NCI-H1092 (cell line): ENCODE results near the gene ADAMTS12.

Experiments used
- DNase-seq: peaks from one replicate; lab custom pipeline; 2025; lab: John Stamatoyannopoulos, UW

Gene ADAMTS12

GRCh38 chr5:33712664-33713063 is 179.1 kb downstream of the ADAMTS12 start:
- no peak for DNase-seq

DNA sequence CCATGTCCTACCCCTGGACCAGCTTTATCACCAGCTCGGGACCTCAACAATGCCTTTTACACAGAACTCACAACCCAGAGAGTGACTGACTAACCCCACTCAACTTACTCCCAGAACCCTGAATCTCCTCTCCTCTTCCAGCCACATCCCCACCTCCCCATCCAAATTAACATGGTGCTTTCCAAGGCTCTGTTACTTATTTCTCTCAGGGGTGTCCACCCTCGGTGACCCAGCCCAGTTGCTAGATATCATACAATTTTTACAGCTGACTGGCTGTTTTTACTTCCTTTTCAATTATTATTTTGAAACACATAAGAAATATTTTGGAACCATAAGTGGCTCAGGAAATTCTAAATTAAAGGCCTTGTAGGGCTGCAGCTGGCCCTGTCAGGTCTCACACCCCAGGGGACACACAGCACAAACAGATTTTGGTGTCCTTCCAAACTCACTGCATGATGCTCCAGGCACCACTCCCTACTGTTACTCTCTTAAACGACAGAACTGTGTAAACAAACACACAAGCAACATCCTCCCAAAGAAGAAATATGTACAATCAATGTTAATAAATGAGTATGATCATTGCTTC is 180.6 kb downstream of the ADAMTS12 start:
- no peak for DNase-seq

DNA sequence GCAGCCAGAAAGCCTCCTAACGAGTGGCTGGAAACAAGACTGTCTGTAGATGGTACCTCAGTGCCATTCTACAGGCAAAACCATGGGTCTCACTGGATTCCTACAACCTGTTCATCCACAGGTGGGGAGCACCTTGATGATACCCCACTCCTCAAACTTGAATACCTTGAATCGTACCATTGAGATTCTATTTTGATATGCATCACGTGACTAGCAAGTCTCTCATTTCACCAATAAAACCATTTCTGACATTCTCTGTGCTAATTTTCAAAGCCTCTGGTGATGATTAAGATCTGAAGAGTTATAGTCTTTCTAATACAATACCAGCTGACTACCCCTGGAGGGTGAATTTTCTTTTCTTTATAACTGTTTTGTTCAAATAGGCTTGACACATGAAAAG is 188.9 kb downstream of the ADAMTS12 start:
- no peak for DNase-seq

GRCh38 chr5:33701951-33702350 is 189.8 kb downstream of the ADAMTS12 start:
- no peak for DNase-seq

- DNase-seq = no peak
Observed at GRCh38 chr5:33701251-33701650, 190.5 kb downstream of the ADAMTS12 start.

- no peak for DNase-seq
Observed at GRCh38 chr5:33696411-33696810, 195.4 kb downstream of the ADAMTS12 start.

- no peak for DNase-seq
Observed at GRCh38 chr5:33692980-33693379, 198.8 kb downstream of the ADAMTS12 start.

DNA sequence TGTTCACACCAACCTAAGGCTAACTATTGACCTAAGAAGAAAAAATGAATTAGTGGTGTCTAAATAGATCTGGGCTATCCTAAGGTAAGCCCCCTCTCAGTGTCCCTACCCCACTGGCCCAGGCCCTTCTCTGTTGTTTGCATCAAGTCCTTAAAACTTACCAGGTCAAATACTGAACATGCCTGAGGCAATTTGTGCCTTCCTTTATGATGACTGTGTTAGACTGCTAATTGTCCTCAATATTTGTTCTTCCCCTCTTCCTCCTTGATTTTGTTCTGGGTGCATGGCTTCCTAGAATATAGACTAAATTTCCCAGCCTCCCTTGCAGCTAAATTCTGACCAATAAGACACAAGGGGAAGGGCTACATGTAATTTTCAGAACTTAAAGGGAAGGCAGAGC is 199.9 kb downstream of the ADAMTS12 start:
- DNase-seq = no peak

DNA sequence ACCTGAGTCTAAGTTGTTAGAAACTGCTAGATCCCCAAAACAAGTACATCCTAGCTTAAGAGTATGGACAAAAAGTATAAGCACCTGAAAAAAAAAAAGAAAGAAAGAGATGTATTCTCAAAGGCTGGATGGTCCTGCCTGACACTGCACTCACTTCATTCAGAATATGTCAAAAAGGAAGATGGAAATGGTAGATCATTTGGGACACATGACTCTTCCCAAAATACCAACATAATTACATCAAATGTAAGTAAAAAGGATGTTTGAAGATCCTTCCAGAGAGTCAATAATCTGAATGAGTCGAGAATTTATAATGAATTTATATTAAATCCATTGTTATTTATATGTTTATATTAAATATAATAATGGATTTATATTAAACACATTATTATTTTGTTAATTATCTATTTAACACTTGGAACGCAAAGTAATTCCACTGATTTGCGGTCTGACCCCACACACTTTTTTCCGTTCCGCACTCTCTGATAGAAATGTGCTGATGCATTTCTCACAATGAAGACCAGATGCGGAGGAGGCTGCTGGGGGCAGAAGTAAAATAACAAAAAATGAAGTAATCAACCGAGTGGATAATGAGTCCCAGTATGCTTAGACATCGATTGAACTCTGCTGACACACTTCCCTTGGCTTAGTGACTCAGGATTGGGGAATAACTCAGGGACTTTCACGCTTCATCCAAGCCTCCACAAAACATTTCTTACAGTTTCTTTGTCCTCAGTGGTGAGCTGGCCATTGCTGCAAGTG is 201.2 kb downstream of the ADAMTS12 start:
- DNase-seq = no peak

DNA sequence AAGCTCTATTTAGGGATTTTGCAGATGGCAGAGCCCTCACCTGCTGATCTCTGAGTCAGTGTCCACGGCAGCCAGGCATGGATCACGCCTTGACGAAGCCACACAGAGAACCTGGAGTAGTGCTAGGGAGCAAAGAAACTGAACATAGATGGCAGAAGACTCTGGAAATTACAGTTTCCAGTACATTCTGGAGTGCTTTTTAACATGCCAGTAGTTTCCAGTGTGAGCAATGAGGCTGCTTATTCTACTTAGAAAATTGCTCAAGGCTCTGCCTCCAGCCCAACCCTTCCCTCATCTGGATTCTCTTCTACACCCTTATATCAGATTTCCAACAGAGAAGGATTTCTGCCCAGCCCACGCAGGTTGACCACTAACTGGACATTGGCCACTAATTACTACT is 203.3 kb downstream of the ADAMTS12 start:
- no peak for DNase-seq

DNA sequence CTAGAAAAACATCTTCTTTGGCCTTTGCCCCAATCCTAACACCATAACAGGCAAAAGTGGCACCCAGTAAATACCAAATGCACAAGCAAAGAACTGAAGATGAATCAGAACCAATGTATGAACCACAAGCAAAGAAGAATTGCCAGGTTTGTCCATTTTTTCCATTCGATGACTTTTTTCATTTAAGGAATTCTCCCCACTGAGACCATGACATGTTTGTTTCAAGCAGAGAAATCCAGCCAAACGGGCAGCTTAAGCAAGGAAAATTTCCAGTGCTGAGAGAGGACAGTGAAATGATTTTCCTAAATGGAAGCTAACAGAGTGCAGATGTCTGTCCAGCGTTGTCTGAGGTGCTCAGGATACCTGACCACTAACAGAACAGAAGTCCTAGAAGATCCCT is 203.7 kb downstream of the ADAMTS12 start:
- DNase-seq = no peak

DNA sequence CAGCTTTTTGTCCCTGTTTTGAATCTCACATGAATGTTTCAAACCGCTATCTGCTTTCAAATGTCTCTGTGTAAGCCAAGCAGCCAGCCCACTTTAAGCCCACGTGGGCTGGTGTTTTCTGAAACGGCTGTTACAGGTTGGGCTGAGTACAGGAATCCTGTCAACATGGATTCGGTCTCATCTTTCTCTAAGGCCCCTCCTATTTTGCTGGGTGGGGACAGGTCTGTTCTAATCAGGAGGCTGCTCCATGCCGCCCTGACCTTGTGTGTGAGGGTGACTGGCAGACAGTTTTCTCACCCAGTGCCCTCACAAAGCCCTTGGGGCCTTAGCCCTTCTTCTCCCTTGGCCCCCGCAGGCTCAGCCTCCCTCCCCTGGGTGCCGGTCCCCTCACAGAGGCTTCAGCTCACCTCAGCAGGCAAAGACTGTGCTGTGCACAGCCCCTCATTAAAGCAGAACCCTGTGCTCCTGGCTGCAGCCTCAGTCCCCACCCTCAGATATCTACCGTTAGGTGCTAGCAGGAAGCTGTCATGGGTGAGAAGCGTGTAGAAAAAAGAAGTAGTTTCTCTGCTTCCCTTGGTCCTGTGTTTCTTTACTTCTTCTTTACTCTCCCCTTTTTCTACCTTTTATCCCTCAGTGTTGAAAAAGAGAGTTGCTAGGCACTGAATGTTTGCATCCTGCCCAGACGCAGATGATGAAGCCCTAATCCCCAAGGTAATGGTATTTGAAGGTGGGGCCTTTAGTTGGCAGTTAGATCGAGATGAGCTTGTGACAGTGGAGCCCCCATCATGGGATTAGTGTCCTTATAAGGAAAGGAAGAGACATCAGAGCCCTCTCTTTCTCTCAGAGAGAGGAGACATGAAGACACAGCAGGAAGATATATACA is 205.7 kb downstream of the ADAMTS12 start:
- DNase-seq = no peak

- no peak for DNase-seq
Observed at GRCh38 chr5:33684496-33685159, 207.2 kb downstream of the ADAMTS12 start.

DNA sequence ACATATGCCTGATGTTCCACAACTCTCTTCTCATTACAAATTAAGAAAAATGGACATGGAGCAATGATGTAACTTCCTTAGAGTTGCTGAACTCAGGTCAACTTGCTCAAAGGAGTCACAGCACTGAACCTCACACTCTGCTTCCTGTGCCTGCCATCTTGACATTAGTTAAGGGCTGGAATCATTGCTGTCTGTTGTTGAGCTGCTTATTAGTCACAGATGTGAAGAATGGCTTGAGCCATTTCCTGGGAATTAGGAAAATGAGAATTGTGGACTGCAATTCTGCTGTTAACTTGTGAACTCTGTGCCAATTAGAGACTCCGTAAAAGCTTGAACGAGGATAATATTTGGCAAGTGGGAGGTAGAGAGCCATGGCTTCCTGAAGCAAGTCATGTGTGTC is 212.0 kb downstream of the ADAMTS12 start:
- no peak for DNase-seq

DNA sequence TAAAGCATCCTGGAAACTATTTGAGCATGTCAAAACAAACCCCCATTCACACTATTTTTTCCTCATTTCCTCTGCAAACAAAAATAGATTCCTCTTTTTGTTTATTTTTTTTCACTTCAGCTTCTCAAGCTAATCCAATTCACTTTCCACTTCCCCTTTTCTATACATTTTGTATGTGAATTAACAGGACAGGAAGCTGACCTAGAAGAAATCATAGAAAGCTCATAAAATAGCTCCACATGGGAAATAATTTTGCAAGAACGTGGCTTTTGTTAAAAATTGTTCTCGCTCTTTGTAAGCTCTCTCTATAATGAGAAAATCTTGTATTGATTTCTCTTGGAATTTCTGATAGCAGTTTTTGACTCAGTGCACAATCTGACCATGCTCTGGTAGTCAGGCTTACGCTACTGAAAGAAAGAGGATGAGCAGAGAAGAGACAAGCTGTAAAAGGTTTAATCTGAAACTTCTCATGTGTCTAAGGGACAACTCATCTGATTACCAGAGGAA is 215.8 kb downstream of the ADAMTS12 start:
- DNase-seq = no peak

GRCh38 chr5:33671700-33672291 is 220.0 kb downstream of the ADAMTS12 start:
- DNase-seq = no peak

GRCh38 chr5:33662722-33663427 is 228.9 kb downstream of the ADAMTS12 start:
- DNase-seq = no peak

DNA sequence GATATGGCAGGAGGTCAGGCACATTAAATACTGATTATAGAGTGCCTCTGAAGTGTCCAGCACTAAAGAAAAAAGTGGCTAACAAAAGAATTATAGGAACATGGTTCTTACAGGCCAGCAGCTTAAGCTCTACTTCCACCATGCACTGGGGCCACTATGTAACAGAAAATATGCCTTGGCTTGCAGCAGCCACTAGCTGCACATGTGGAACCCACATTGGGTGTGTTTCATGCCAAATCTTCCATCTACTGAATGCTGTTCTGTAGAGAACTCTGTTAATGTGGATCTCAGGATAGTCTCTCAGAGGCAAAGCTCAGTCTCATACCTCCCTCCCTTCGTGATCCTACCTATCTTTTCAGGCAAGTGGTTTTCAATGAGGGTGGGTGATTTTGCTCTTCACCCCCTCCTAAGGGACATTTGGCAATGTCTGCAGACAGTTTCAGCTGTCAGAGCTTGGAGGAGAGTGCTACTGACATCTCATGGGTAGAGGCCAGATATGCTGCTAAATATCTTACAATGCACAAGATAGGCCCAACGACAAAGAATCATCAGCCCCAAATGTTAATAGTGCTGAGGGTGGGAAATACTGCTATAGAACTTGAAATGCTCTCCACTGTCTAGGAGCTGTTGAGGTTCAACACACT is 232.1 kb downstream of the ADAMTS12 start:
- no peak for DNase-seq

DNA sequence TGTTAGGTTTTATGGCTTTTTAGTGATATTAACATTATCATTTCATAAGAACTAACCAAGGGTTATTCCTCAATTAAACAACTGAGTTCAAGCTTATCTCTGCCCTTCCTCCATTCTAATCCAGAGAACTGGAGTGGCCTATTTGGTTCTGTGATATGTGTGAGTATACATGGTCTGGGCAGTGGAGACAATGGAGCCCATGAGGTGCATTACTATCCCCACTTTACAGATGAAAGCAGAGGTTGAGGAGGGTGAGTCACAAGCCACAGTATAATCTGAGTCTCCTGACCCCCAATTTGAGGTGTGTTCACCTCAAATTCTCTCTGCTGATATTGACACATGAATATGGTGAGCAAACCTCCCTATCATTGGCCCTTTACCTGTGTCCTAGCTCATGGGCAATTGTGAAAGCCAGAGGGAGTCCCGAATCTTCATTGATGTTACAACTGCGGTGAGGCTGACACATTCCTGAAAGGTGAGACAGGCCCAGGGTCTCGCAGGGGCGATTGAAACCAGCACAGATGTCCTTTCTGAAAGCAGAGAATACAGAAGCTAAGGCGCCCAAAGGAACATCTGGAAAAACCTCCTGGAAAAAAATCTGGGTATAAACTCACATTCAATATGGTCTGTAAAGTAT is 233.9 kb downstream of the ADAMTS12 start:
- DNase-seq = no peak

DNA sequence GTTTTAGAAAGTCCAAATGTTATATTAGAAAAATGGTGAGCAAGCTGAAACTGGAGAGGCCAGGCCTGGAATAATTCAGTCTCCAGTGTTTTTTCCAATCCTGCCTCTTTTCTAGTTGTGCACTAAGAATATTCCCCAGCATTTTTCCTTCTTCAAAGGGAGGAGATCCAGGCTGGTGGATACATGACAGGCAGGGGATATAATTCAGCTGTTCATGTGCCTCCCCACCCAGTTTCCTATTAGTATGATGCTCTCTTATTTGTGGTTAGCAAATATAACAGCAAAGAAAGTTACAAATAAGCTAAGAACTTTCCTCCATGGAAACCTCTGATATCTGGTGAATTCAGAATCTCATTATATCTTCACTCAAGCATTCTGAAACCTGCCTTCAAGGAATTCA is 234.6 kb downstream of the ADAMTS12 start:
- DNase-seq = no peak
